KOPT-K1 (cell line): ENCODE data around the gene SCLY.

Experiments used
- H3K27ac ChIP-seq: fragments of 200-600 bp; sonication (generic); 2 replicates; pipeline ENCODE4 v1.5.1; 2016; ENCODE audit warnings: antibody characterized with exemption, mild to moderate bottlenecking, low read depth, low read length; ENCODE audit not compliant: poor library complexity, severe bottlenecking
- H3K36me3 ChIP-seq: fragments of 200-600 bp; sonication (generic); 2 replicates; pipeline ENCODE4 v1.5.1; 2017; ENCODE audit warnings: antibody characterized with exemption, mild to moderate bottlenecking, low read length, moderate library complexity; ENCODE audit not compliant: insufficient read depth
- H3K9me3 ChIP-seq: fragments of 200-600 bp; sonication (generic); 2 replicates; pipeline ENCODE4 v1.5.1; 2017; ENCODE audit warnings: antibody characterized with exemption, low read length, mild to moderate bottlenecking; ENCODE audit not compliant: insufficient read depth, poor library complexity, severe bottlenecking

Gene SCLY

GRCh38 chr2:238079874-238080327 lies 19.1 kb downstream of the SCLY start:
- no peaks in the 10 kb centered on the region for H3K9me3 ChIP-seq
- H3K27ac ChIP-seq, result no peak overlapping the region
- peaks cover 77% of the 10 kb centered on the region for H3K36me3 ChIP-seq

- peaks cover 79% of the 10 kb centered on the region for H3K36me3 ChIP-seq
- no peak overlapping the region for H3K27ac ChIP-seq
- H3K9me3 ChIP-seq, result no peaks in the 10 kb centered on the region
Observed at GRCh38 chr2:238080518-238080917, 19.7 kb downstream of the SCLY start.

GRCh38 chr2:238081150-238081549 lies 20.3 kb downstream of the SCLY start:
- H3K27ac ChIP-seq, result no peak overlapping the region
- peaks cover 79% of the 10 kb centered on the region for H3K36me3 ChIP-seq
- H3K9me3 ChIP-seq, result no peaks in the 10 kb centered on the region

- no peaks in the 10 kb centered on the region for H3K9me3 ChIP-seq
- H3K36me3 ChIP-seq, result peaks cover 79% of the 10 kb centered on the region
- no peak overlapping the region for H3K27ac ChIP-seq
Observed at GRCh38 chr2:238081561-238081960, 20.8 kb downstream of the SCLY start.

- Histone ChIP-seq H3K27ac (no peak overlapping the region), H3K36me3 (peaks cover 81% of the 10 kb centered on the region), H3K9me3 (no peaks in the 10 kb centered on the region)
Observed at GRCh38 chr2:238082151-238082550, 21.4 kb downstream of the SCLY start.

- peaks cover 81% of the 10 kb centered on the region for H3K36me3 ChIP-seq
- H3K27ac ChIP-seq, result no peak overlapping the region
- no peaks in the 10 kb centered on the region for H3K9me3 ChIP-seq
Observed at GRCh38 chr2:238082827-238083226, 22.0 kb downstream of the SCLY start.

- H3K9me3 ChIP-seq, result no peaks in the 10 kb centered on the region
- no peak overlapping the region for H3K27ac ChIP-seq
- H3K36me3 ChIP-seq, result peaks cover 89% of the 10 kb centered on the region
Observed at GRCh38 chr2:238083919-238084318, 23.1 kb downstream of the SCLY start.

GRCh38 chr2:238084761-238085160 lies 24.0 kb downstream of the SCLY start:
- Histone ChIP-seq H3K9me3 (no peaks in the 10 kb centered on the region), H3K27ac (no peak overlapping the region), H3K36me3 (peaks cover 82% of the 10 kb centered on the region)

GRCh38 chr2:238085899-238086298 lies 25.1 kb downstream of the SCLY start:
- no peaks in the 10 kb centered on the region for H3K9me3 ChIP-seq
- peaks cover 75% of the 10 kb centered on the region for H3K36me3 ChIP-seq
- H3K27ac ChIP-seq, result no peak overlapping the region

GRCh38 chr2:238087211-238087610 lies 26.4 kb downstream of the SCLY start:
- Histone ChIP-seq H3K27ac (no peak overlapping the region), H3K9me3 (no peaks in the 10 kb centered on the region), H3K36me3 (peaks cover 75% of the 10 kb centered on the region)

- Histone ChIP-seq H3K36me3 (peaks cover 72% of the 10 kb centered on the region), H3K9me3 (no peaks in the 10 kb centered on the region), H3K27ac (no peak overlapping the region)
Observed at GRCh38 chr2:238090887-238091286, 30.1 kb downstream of the SCLY start.

GRCh38 chr2:238091436-238092060 lies 30.7 kb downstream of the SCLY start:
- H3K9me3 ChIP-seq, result no peaks in the 10 kb centered on the region
- H3K36me3 ChIP-seq, result peaks cover 72% of the 10 kb centered on the region
- H3K27ac ChIP-seq, result no peak overlapping the region

GRCh38 chr2:238092486-238093035 lies 31.8 kb downstream of the SCLY start:
- no peaks in the 10 kb centered on the region for H3K9me3 ChIP-seq
- no peak overlapping the region for H3K27ac ChIP-seq
- peaks cover 67% of the 10 kb centered on the region; the same call in 1 of the 2 replicates for H3K36me3 ChIP-seq

GRCh38 chr2:238093181-238094140 lies 32.7 kb downstream of the SCLY start:
- Histone ChIP-seq H3K27ac (no peak overlapping the region), H3K36me3 (peaks cover 58% of the 10 kb centered on the region; the same call in 1 of the 2 replicates), H3K9me3 (no peaks in the 10 kb centered on the region)

GRCh38 chr2:238094438-238095022 lies 33.7 kb downstream of the SCLY start:
- Histone ChIP-seq H3K9me3 (no peaks in the 10 kb centered on the region), H3K36me3 (peaks cover 54% of the 10 kb centered on the region; the same call in 1 of the 2 replicates), H3K27ac (no peak overlapping the region)
